Ishikawa (cell line): ENCODE data around the gene CAMTA1.

Experiments
- CEBPB ChIP-seq: IDR thresholded peaks from 2 replicates; pipeline ENCODE4 v1.6.1; 2012
- CREB1 ChIP-seq: IDR thresholded peaks from 2 replicates; pipeline ENCODE4 v1.6.1; 2012; ENCODE audit warnings: low read depth
- EGR1 ChIP-seq: IDR thresholded peaks from 2 replicates; pipeline ENCODE4 v1.6.1; 2012
- EP300 ChIP-seq: IDR thresholded peaks from 2 replicates; pipeline ENCODE4 v1.6.1; 2012; ENCODE audit warnings: borderline replicate concordance
- FOXM1 ChIP-seq: IDR thresholded peaks from 2 replicates; pipeline ENCODE4 v1.6.1; 2012; ENCODE audit warnings: low read depth, borderline replicate concordance
- MAX ChIP-seq: IDR thresholded peaks from 2 replicates; pipeline ENCODE4 v1.6.1; 2012
- NFIC ChIP-seq: IDR thresholded peaks from 2 replicates; pipeline ENCODE4 v1.6.1; 2012
- RAD21 ChIP-seq: IDR thresholded peaks from 2 replicates; pipeline ENCODE4 v1.6.1; 2012; ENCODE audit warnings: low read depth
- REST ChIP-seq: IDR thresholded peaks from 2 replicates; pipeline ENCODE4 v1.6.1; 2012; ENCODE audit warnings: low read depth, mild to moderate bottlenecking
- TAF1 ChIP-seq: IDR thresholded peaks from 2 replicates; pipeline ENCODE4 v1.6.1; 2012; ENCODE audit warnings: low read depth, mild to moderate bottlenecking
- TCF12 ChIP-seq: IDR thresholded peaks from 2 replicates; pipeline ENCODE4 v1.6.1; 2012; ENCODE audit warnings: low read depth
- TEAD4 ChIP-seq: IDR thresholded peaks from 2 replicates; pipeline ENCODE4 v1.6.1; 2012
- USF1 ChIP-seq: IDR thresholded peaks from 2 replicates; pipeline ENCODE4 v1.6.1; 2012
- YY1 ChIP-seq: IDR thresholded peaks from 2 replicates; pipeline ENCODE4 v1.6.1; 2012; ENCODE audit warnings: low read depth
- ZBTB7A ChIP-seq: IDR thresholded peaks from 2 replicates; pipeline ENCODE4 v1.6.1; 2012; ENCODE audit warnings: low read depth

Gene CAMTA1

GRCh38 chr1:7159116-7159781 is 374.0 kb downstream of the CAMTA1 start:
- TF ChIP-seq EP300: no peak
- TF ChIP-seq RAD21: no peak
- no peak for TF ChIP-seq TEAD4
- TF ChIP-seq CEBPB: no peak
- no peak for TF ChIP-seq REST
- no peak for TF ChIP-seq EGR1
- TF ChIP-seq USF1: no peak
- no peak for TF ChIP-seq YY1
- no peak for TF ChIP-seq FOXM1
- TF ChIP-seq TAF1: no peak
- no peak for TF ChIP-seq ZBTB7A
- TF ChIP-seq NFIC: no peak
- no peak for TF ChIP-seq CREB1
- TF ChIP-seq MAX: no peak

- TF ChIP-seq RAD21 (no peak), USF1 (no peak), EGR1 (no peak), TCF12 (no peak), TEAD4 (no peak), YY1 (no peak), ZBTB7A (no peak), FOXM1 (no peak), EP300 (no peak), CREB1 (no peak), TAF1 (no peak), CEBPB (no peak), MAX (no peak), NFIC (no peak)
These were observed 385.9 kb downstream of the CAMTA1 start for GRCh38 chr1:7171168-7171567.

- no peak for TF ChIP-seq REST
- TF ChIP-seq RAD21: no peak
- TF ChIP-seq YY1: no peak
- no peak for TF ChIP-seq ZBTB7A
- TF ChIP-seq TEAD4: no peak
- no peak for TF ChIP-seq NFIC
- no peak for TF ChIP-seq TAF1
- no peak for TF ChIP-seq CEBPB
- TF ChIP-seq EGR1: no peak
- no peak for TF ChIP-seq TCF12
- TF ChIP-seq USF1: no peak
- TF ChIP-seq MAX: no peak
- no peak for TF ChIP-seq CREB1
- TF ChIP-seq FOXM1: no peak
- no peak for TF ChIP-seq EP300
These were observed 386.3 kb downstream of the CAMTA1 start for GRCh38 chr1:7171574-7171973.

DNA sequence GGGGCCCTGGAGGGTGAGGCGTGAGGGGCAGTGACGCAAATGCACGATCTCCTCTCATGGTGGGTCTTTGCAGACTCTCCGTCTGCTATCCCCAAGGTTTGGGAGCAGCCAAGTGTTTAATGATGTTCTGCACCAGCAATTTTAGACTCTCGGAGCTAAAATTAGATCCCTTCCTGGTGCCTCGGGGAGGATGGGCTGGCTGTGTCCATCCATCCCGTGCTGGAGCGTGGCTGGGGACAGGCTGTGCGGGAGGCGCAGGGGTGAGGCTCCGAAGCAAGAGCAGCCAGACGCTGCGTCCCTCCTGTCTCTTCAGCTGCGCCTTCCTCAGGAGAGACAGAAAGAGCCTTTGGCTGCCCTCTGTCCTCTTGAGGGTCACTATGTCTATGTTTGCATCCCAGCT is 387.6 kb downstream of the CAMTA1 start:
- no peak for TF ChIP-seq NFIC

GRCh38 chr1:7174561-7174960 is 389.3 kb downstream of the CAMTA1 start:
- TF ChIP-seq CREB1 (no peak), ZBTB7A (no peak), CEBPB (no peak), YY1 (no peak), FOXM1 (no peak), TAF1 (no peak), RAD21 (no peak), EGR1 (no peak), REST (no peak), EP300 (no peak), USF1 (no peak), TCF12 (no peak), NFIC (no peak), MAX (no peak), TEAD4 (no peak)
